ENCODE results near the gene GRAMD1B.

Gene GRAMD1B

GRCh38 chr11:123532131-123532530 is 102.1 kb downstream of the GRAMD1B start:
- H3K9me3 ChIP-seq (ENCODE audit: insufficient read depth, low read depth, low read length): no peaks in the 10 kb centered on the region
- no peaks in the 10 kb centered on the region for H3K36me3 ChIP-seq (ENCODE audit: insufficient read depth, low read depth, low read length)
- peaks cover 17% of the 10 kb centered on the region; the same call in 1 of the 2 replicates for H3K4me1 ChIP-seq (ENCODE audit: insufficient read depth, low read length)
- no peak overlapping the region for H3K9ac ChIP-seq (ENCODE audit: low read depth, low read length)
- H3K27me3 ChIP-seq (ENCODE audit: insufficient read depth, low read length): no peaks in the 10 kb centered on the region
- no peak overlapping the region for H3K4me3 ChIP-seq (ENCODE audit: low read length)
- no peak overlapping the region for H3K27ac ChIP-seq (ENCODE audit: low read length)

- no peaks in the 10 kb centered on the region for H3K9me3 ChIP-seq (ENCODE audit: insufficient read depth, low read depth, low read length)
- H3K9ac ChIP-seq (ENCODE audit: low read depth, low read length): no peak overlapping the region
- H3K4me3 ChIP-seq (ENCODE audit: low read length): no peak overlapping the region
- no peaks in the 10 kb centered on the region for H3K27me3 ChIP-seq (ENCODE audit: insufficient read depth, low read length)
- H3K36me3 ChIP-seq (ENCODE audit: insufficient read depth, low read depth, low read length): no peaks in the 10 kb centered on the region
- no peak overlapping the region for H3K27ac ChIP-seq (ENCODE audit: low read length)
- H3K4me1 ChIP-seq (ENCODE audit: insufficient read depth, low read length): peaks cover 28% of the 10 kb centered on the region; the same call in 1 of the 2 replicates
Measured at GRCh38 chr11:123535401-123535800, 105.3 kb downstream of the GRAMD1B start.

- H3K27me3 ChIP-seq (ENCODE audit: insufficient read depth, low read length): no peaks in the 10 kb centered on the region
- H3K27ac ChIP-seq (ENCODE audit: low read length): peak overlapping the region; percentile 50
- peak overlapping the region; percentile 37; the same call in 1 of the 2 replicates for H3K4me3 ChIP-seq (ENCODE audit: low read length)
- H3K9me3 ChIP-seq (ENCODE audit: insufficient read depth, low read depth, low read length): no peaks in the 10 kb centered on the region
- peak overlapping the region; percentile 50; the same call in 1 of the 2 replicates for H3K9ac ChIP-seq (ENCODE audit: low read depth, low read length)
- H3K36me3 ChIP-seq (ENCODE audit: insufficient read depth, low read depth, low read length): no peaks in the 10 kb centered on the region
- H3K4me1 ChIP-seq (ENCODE audit: insufficient read depth, low read length): peaks cover 20% of the 10 kb centered on the region; the same call in 1 of the 2 replicates
Measured at GRCh38 chr11:123536690-123537437, 106.8 kb downstream of the GRAMD1B start.

GRCh38 chr11:123537726-123538125 is 107.7 kb downstream of the GRAMD1B start:
- no peaks in the 10 kb centered on the region for H3K27me3 ChIP-seq (ENCODE audit: insufficient read depth, low read length)
- peak overlapping the region; percentile 57 for H3K9ac ChIP-seq (ENCODE audit: low read depth, low read length)
- no peaks in the 10 kb centered on the region for H3K36me3 ChIP-seq (ENCODE audit: insufficient read depth, low read depth, low read length)
- H3K9me3 ChIP-seq (ENCODE audit: insufficient read depth, low read depth, low read length): no peaks in the 10 kb centered on the region
- H3K27ac ChIP-seq (ENCODE audit: low read length): peak overlapping the region; percentile 55
- peak overlapping the region; percentile 31; the same call in 1 of the 2 replicates for H3K4me3 ChIP-seq (ENCODE audit: low read length)
- H3K4me1 ChIP-seq (ENCODE audit: insufficient read depth, low read length): peaks cover 20% of the 10 kb centered on the region; the same call in 1 of the 2 replicates

DNA sequence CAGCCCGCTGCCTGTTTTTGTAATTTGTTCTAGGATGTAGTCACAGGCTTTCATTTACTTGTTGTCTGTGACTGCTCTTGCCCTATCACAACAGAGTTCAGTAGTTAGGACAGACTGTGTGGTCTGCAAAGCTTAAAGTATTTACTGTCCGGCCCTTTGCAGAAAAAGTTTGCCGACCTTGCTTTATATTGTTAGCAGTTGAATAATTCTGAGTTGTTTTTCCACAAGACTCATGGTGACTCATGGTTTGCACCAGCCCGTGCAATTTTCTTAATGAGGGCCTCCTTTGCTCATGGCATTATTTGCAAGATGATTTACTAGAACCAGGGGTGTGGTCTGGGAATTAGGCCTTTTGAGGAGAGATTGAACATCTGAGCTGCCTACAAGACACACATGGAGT is 113.7 kb downstream of the GRAMD1B start:
- no peaks in the 10 kb centered on the region for H3K36me3 ChIP-seq (ENCODE audit: insufficient read depth, low read depth, low read length)
- no peak overlapping the region for H3K4me3 ChIP-seq (ENCODE audit: low read length)
- no peaks in the 10 kb centered on the region for H3K9me3 ChIP-seq (ENCODE audit: insufficient read depth, low read depth, low read length)
- H3K4me1 ChIP-seq (ENCODE audit: insufficient read depth, low read length): no peaks in the 10 kb centered on the region
- no peaks in the 10 kb centered on the region for H3K27me3 ChIP-seq (ENCODE audit: insufficient read depth, low read length)
- H3K27ac ChIP-seq (ENCODE audit: low read length): no peak overlapping the region
- H3K9ac ChIP-seq (ENCODE audit: low read depth, low read length): no peak overlapping the region

DNA sequence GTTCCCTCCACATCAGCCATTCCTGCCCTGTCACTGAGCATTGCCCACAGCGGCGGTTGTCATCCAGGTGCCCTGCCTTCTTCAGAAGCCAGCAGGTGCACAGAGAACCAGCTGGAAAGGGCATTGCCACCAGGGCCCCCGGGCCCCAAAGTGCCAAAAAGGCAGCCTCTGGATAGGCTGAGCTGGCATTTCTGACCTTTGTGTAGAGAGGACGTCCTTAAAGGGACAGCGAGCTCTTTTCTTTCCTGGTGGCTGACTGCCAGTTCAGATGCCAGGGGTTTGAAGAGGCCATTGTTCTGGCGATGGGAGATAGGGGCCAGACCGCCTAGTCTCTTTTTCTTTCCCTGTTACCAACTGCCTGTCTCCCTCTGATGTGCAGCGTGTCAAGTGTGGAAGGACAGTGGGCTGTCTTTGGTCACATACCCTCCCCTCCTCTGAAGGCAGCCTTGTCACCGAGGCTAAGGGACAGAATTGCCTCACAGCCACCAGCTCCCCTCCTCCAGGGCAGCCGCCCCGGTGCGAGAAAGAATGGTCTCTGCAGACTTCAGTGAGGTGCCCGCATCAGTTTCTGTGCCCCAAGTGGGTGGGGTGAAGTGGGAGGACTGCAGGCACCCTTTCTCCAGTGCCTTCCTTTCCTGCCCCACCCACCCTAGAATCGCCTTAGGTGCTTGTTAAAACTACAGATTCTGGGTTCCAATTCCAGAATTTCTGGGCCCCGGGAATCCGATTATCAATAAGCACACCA is 114.7 kb downstream of the GRAMD1B start:
- no peaks in the 10 kb centered on the region for H3K9me3 ChIP-seq (ENCODE audit: insufficient read depth, low read depth, low read length)
- no peak overlapping the region for H3K27ac ChIP-seq (ENCODE audit: low read length)
- H3K4me3 ChIP-seq (ENCODE audit: low read length): no peak overlapping the region
- no peaks in the 10 kb centered on the region for H3K4me1 ChIP-seq (ENCODE audit: insufficient read depth, low read length)
- H3K9ac ChIP-seq (ENCODE audit: low read depth, low read length): no peak overlapping the region
- no peaks in the 10 kb centered on the region for H3K36me3 ChIP-seq (ENCODE audit: insufficient read depth, low read depth, low read length)
- H3K27me3 ChIP-seq (ENCODE audit: insufficient read depth, low read length): no peaks in the 10 kb centered on the region

- Histone ChIP-seq H3K27me3 (ENCODE audit: insufficient read depth, low read length) (no peaks in the 10 kb centered on the region), H3K36me3 (ENCODE audit: insufficient read depth, low read depth, low read length) (no peaks in the 10 kb centered on the region), H3K27ac (ENCODE audit: low read length) (no peak overlapping the region), H3K4me1 (ENCODE audit: insufficient read depth, low read length) (no peaks in the 10 kb centered on the region), H3K9me3 (ENCODE audit: insufficient read depth, low read depth, low read length) (no peaks in the 10 kb centered on the region), H3K9ac (ENCODE audit: low read depth, low read length) (no peak overlapping the region), H3K4me3 (ENCODE audit: low read length) (no peak overlapping the region)
Measured at GRCh38 chr11:123545726-123546270, 115.7 kb downstream of the GRAMD1B start.

DNA sequence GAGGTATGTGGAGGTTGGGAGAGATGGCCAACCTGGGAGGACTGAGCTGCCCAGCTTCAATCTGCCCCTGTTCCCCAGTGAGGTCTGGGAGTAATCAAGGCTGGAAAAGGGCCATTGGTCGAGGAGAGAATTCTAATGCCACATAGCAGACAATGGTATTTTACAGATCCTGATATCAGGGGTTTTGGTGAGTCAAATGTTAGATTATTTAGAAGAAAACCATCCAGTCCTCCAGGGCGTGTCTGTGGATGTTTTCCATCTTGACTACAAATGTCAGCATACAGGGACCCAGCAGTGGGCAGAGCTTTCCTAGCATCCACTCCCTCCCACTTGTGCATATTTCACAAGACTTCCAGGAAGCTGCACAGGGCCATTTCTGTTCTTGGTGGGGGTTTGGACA is 116.4 kb downstream of the GRAMD1B start:
- Histone ChIP-seq H3K9ac (ENCODE audit: low read depth, low read length) (no peak overlapping the region), H3K36me3 (ENCODE audit: insufficient read depth, low read depth, low read length) (no peaks in the 10 kb centered on the region), H3K27me3 (ENCODE audit: insufficient read depth, low read length) (no peaks in the 10 kb centered on the region), H3K27ac (ENCODE audit: low read length) (no peak overlapping the region), H3K9me3 (ENCODE audit: insufficient read depth, low read depth, low read length) (no peaks in the 10 kb centered on the region), H3K4me1 (ENCODE audit: insufficient read depth, low read length) (no peaks in the 10 kb centered on the region), H3K4me3 (ENCODE audit: low read length) (no peak overlapping the region)

- no peak overlapping the region for H3K27ac ChIP-seq (ENCODE audit: low read length)
- no peaks in the 10 kb centered on the region for H3K36me3 ChIP-seq (ENCODE audit: insufficient read depth, low read depth, low read length)
- no peaks in the 10 kb centered on the region for H3K27me3 ChIP-seq (ENCODE audit: insufficient read depth, low read length)
- no peak overlapping the region for H3K4me3 ChIP-seq (ENCODE audit: low read length)
- no peaks in the 10 kb centered on the region for H3K4me1 ChIP-seq (ENCODE audit: insufficient read depth, low read length)
- H3K9ac ChIP-seq (ENCODE audit: low read depth, low read length): no peak overlapping the region
- H3K9me3 ChIP-seq (ENCODE audit: insufficient read depth, low read depth, low read length): no peaks in the 10 kb centered on the region
Measured at GRCh38 chr11:123547180-123547579, 117.1 kb downstream of the GRAMD1B start.

- Histone ChIP-seq H3K36me3 (ENCODE audit: insufficient read depth, low read depth, low read length) (no peaks in the 10 kb centered on the region), H3K9ac (ENCODE audit: low read depth, low read length) (no peak overlapping the region), H3K27ac (ENCODE audit: low read length) (no peak overlapping the region), H3K9me3 (ENCODE audit: insufficient read depth, low read depth, low read length) (no peaks in the 10 kb centered on the region), H3K27me3 (ENCODE audit: insufficient read depth, low read length) (no peaks in the 10 kb centered on the region), H3K4me1 (ENCODE audit: insufficient read depth, low read length) (no peaks in the 10 kb centered on the region), H3K4me3 (ENCODE audit: low read length) (no peak overlapping the region)
Measured at GRCh38 chr11:123548774-123549173, 118.7 kb downstream of the GRAMD1B start.

DNA sequence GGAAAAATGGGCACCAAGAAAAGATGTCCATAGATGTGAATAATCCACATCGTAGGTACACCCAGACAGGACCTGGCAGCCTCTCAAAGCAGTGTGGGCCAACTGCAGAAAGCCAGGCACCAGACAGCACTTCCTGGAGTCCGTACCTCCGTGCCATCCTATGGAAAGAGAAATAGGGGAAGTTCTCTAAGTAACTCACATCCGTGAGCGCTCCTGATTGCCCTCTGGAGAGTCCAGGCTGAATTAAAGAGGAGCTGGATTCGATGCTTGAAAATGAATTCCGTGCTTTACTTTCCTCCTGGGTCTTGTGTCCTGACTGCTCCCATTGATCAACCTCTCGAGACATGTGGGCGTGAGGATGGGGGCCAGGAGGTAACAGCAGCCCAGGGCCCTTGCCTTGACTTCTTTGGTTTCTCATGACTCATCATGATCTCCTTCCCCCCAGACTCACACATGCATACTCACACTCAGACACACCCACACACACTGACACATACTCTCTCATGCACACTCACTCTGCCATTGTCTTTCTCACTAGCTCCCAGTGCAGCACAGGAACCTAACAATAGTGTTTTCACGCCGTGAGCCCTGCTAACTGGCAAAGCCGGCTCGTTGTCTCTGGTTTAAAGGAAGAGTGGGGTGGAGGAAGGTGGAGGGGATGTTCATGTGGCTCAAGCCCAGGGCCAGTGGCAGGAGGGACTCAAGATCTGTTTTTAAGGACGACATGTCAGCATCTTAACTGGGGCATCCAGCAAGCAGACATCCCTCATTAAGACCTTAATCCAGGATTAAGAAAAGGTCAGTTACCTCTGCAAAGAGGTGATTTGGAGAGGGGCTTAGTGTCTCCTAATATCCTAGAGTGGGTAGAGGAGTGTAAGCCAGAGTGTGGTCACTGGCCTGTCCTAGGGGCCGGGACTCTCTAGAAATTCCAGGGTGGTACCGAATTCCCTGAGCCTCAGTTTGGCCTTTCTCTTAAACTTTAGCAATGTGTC is 120.2 kb downstream of the GRAMD1B start:
- no peak overlapping the region for H3K27ac ChIP-seq (ENCODE audit: low read length)
- no peaks in the 10 kb centered on the region for H3K9me3 ChIP-seq (ENCODE audit: insufficient read depth, low read depth, low read length)
- H3K9ac ChIP-seq (ENCODE audit: low read depth, low read length): no peak overlapping the region
- H3K36me3 ChIP-seq (ENCODE audit: insufficient read depth, low read depth, low read length): no peaks in the 10 kb centered on the region
- no peaks in the 10 kb centered on the region for H3K27me3 ChIP-seq (ENCODE audit: insufficient read depth, low read length)
- no peak overlapping the region for H3K4me3 ChIP-seq (ENCODE audit: low read length)
- no peaks in the 10 kb centered on the region for H3K4me1 ChIP-seq (ENCODE audit: insufficient read depth, low read length)
